Mesothelial cell of epicardium (in vitro differentiated cells): ENCODE data around the gene UBTD1. TPM values are rescaled to one million over a fixed set of nuclear protein-coding genes. Genes with fewer than 3 reads are reported as not detected.
"Not testable (repeated sequence)": the region's sequence is repeated elsewhere in the genome, so short reads cannot be mapped to it uniquely, and the experiment has no call there.

Source experiments
- DNase-seq, 2 experiments: peaks; one replicate each; pipeline ENCODE4 v3.0.0; 2021; ENCODE audit warnings: low spot score in 2 of 2; ENCODE audit not compliant: unreplicated experiment in 2 of 2
- H3K27ac Mint-ChIP-seq: 2 replicates; pipeline ENCODE4 v1.8.0; 2021; ENCODE audit warnings: mixed read lengths
- H3K27me3 Mint-ChIP-seq: 2 replicates; pipeline ENCODE4 v1.8.0; 2021; ENCODE audit warnings: low read depth, mixed read lengths
- H3K36me3 Mint-ChIP-seq: 2 replicates; pipeline ENCODE4 v1.8.0; 2021; ENCODE audit warnings: mixed read lengths
- H3K4me1 Mint-ChIP-seq: 2 replicates; pipeline ENCODE4 v1.8.0; 2021; ENCODE audit warnings: mixed read lengths
- H3K4me3 Mint-ChIP-seq: 2 replicates; pipeline ENCODE4 v1.8.0; 2021; ENCODE audit warnings: mild to moderate bottlenecking, moderate library complexity, mixed read lengths
- H3K9me3 Mint-ChIP-seq: 2 replicates; pipeline ENCODE4 v1.8.0; 2021; ENCODE audit warnings: mixed read lengths
- total RNA-seq: library from RNA; stranded (reverse); gene quantifications from 3 replicates; pipeline ENCODE4 v1.2.1, GENCODE V29; 2021
- TF ChIP-seq, protein P1 (sequence below): fragments of 200-600 bp; sonication (generic); IDR thresholded peaks from one replicate; pipeline ENCODE4 v1.5.0; 2021; ENCODE audit warnings: antibody characterized with exemption; ENCODE audit not compliant: unreplicated experiment

The UBTD1 gene
- total RNA-seq, 1 donor from 2014 or later: 9.1 TPM

DNA sequence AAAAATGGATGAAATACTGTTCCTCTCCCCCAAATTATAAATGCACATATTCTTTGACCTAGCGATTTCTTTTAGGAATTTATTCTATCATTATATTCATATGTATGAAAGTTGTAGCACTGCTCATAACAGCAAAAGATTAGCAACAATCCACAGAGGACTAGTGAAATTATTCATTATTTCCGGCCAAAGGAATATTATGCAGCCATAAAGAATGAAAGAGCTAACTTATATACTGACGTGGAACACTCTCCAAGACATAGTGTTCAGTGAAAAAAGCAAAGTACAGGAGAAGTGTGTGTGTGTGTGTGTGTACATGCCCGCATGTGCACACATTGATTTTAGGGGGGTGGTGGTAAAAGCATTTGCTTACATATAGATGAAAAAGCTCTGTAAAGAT lies 23.8 kb upstream of the UBTD1 start:
- TF ChIP-seq, protein P1, sequence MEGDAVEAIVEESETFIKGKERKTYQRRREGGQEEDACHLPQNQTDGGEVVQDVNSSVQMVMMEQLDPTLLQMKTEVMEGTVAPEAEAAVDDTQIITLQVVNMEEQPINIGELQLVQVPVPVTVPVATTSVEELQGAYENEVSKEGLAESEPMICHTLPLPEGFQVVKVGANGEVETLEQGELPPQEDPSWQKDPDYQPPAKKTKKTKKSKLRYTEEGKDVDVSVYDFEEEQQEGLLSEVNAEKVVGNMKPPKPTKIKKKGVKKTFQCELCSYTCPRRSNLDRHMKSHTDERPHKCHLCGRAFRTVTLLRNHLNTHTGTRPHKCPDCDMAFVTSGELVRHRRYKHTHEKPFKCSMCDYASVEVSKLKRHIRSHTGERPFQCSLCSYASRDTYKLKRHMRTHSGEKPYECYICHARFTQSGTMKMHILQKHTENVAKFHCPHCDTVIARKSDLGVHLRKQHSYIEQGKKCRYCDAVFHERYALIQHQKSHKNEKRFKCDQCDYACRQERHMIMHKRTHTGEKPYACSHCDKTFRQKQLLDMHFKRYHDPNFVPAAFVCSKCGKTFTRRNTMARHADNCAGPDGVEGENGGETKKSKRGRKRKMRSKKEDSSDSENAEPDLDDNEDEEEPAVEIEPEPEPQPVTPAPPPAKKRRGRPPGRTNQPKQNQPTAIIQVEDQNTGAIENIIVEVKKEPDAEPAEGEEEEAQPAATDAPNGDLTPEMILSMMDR: no peak
- Mint-ChIP-seq H3K36me3 (peaks cover 37% of the 10 kb centered on the region), H3K4me1 (no peaks in the 10 kb centered on the region), H3K27ac (no peak overlapping the region), H3K27me3 (no peaks in the 10 kb centered on the region), H3K9me3 (peaks cover 3% of the 10 kb centered on the region), H3K4me3 (no peak overlapping the region)
- DNase-seq: no peak

DNA sequence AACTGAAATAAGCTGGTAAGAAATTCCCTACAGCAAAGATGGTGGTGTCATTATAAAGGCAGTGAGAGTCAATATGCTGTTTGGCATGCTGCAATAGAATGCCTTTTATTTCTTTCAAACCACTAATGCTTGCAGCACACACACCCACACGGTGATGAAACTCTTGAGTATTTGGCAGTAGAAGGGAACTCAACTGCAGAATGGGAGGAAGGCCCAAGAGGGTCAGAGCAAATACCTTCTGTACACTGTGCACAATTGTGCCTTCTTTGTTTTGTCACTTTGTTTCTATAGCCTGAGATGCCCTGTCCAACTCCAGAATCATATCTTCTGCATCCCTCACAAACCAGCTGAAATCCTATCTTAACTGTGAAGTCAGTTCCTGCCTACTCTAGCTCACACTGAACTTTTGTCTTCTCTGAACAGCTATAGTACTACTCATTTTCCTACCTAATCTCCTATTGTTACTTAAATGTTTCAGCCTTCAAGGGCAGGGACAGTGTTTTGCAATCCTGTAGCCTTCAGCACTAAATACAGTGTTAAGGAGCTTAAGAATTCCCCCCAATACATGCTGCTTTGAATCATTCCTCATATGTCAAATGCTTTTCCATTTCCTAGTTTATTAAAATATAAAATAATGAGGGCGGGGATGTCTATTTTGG lies 22.7 kb upstream of the UBTD1 start:
- no peak overlapping the region for H3K4me3 Mint-ChIP-seq
- no peak for DNase-seq
- no peaks in the 10 kb centered on the region for H3K27me3 Mint-ChIP-seq
- TF ChIP-seq, protein P1: no peak
- peaks cover 3% of the 10 kb centered on the region for H3K9me3 Mint-ChIP-seq
- no peaks in the 10 kb centered on the region for H3K4me1 Mint-ChIP-seq
- H3K36me3 Mint-ChIP-seq: peaks cover 35% of the 10 kb centered on the region
- no peak overlapping the region for H3K27ac Mint-ChIP-seq

DNA sequence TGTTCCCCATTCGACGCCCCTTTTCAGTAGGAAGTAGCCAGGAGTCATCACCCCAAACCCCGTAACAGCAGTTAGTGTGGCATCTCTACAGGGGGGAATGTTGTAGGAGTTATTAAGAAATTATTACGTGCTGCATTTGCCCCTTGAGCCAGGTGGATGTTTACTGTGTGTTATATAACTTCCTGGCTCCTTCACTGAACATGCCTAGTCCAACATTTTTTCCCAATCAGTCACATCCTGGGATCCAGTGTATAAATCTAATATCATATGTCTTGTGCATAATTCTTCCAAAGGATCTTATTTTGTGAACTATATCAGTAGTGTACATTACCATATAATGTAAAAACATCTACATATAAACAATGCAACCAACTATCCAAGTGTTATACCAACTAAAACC lies 19.3 kb upstream of the UBTD1 start:
- DNase-seq, H3K9me3 Mint-ChIP-seq, H3K4me1 Mint-ChIP-seq, H3K27me3 Mint-ChIP-seq, H3K27ac Mint-ChIP-seq, H3K4me3 Mint-ChIP-seq: not testable (repeated sequence)
- H3K36me3 Mint-ChIP-seq: peaks cover 23% of the 10 kb centered on the region

DNA sequence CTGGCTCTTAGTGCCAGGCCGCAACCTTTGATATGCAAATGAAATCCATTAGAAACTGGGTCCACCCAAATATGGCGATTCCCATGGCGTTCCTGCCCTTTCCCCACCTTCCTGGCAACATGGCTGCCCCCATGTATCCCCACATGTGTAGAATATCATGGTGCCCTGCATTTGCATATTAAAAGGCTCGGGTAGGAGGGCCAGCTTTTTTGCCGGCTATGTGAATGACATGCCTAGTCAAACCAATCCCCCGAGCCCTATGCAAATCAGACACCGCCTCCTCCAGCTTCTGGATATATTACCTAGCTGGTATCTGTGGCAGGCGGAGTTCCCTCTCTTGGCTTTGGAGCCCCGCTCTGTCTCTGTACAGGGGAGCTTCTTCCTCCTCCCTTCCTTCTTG lies 18.8 kb upstream of the UBTD1 start:
- Mint-ChIP-seq H3K4me3 (no peak overlapping the region), H3K27ac (no peak overlapping the region), H3K36me3 (peaks cover 20% of the 10 kb centered on the region), H3K4me1 (no peaks in the 10 kb centered on the region), H3K27me3 (no peaks in the 10 kb centered on the region), H3K9me3 (peaks cover 1% of the 10 kb centered on the region)
- TF ChIP-seq, protein P1: no peak
- no peak for DNase-seq

DNA sequence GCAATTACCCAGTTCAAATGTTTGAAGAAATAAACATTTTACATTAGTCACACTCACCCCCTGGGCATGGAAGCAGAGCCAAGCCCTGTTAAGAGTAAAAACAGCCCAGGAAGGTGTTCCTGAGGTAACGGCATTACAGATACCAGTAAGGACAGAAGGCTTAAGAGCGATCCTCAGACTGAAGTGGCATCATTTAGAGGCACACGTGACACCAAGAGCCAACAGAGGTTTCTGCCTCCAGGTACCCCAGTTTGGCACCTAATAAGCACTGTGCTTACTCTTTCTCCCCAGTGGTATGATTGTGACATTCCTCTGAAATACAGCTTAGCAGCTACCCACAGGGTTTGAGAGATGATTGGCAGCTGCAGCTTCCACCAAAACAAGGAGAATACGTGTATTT lies 17.7 kb upstream of the UBTD1 start:
- no peaks in the 10 kb centered on the region for H3K27me3 Mint-ChIP-seq
- H3K4me3 Mint-ChIP-seq: no peak overlapping the region
- DNase-seq: no peak
- H3K4me1 Mint-ChIP-seq: no peaks in the 10 kb centered on the region
- H3K9me3 Mint-ChIP-seq: no peaks in the 10 kb centered on the region
- TF ChIP-seq, protein P1: no peak
- H3K36me3 Mint-ChIP-seq: peaks cover 15% of the 10 kb centered on the region
- no peak overlapping the region for H3K27ac Mint-ChIP-seq

DNA sequence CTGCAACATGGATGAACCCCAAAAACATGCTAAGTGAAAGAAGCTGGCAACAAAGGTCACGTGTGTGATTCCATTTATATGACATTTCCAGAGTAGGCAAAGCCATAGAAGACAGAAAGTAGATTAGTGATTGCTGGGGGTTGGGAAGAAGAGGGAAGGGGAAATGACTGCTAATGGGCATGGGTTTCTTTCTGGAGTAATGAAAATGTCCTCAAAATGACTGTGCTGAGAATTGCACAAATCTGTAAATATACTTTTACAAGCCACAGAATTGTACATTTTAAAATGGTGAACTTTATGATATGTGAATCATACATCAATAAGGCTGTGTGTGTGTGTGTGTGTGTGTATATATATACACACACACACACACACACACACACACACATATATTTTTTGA lies 16.3 kb upstream of the UBTD1 start:
- no peaks in the 10 kb centered on the region for H3K4me1 Mint-ChIP-seq
- TF ChIP-seq, protein P1: no peak
- H3K27ac Mint-ChIP-seq: no peak overlapping the region
- no peaks in the 10 kb centered on the region for H3K9me3 Mint-ChIP-seq
- no peak for DNase-seq
- peaks cover 12% of the 10 kb centered on the region for H3K36me3 Mint-ChIP-seq
- H3K27me3 Mint-ChIP-seq: no peaks in the 10 kb centered on the region
- H3K4me3 Mint-ChIP-seq: no peak overlapping the region
